GM18519 (cell line): ENCODE data around the gene LHFPL2.

Experiments used
- ATAC-seq: cut with Tn5 transposase; IDR thresholded peaks from one replicate; pipeline ENCODE4 v1.9.1; 2021; ENCODE audit warnings: mild to moderate bottlenecking, moderate library complexity; ENCODE audit not compliant: unreplicated experiment, low FRiP score

Gene LHFPL2

GRCh38 chr5:78576376-78576775, 72.2 kb downstream of the LHFPL2 start:
- no peak for ATAC-seq

GRCh38 chr5:78574731-78575161, 73.8 kb downstream of the LHFPL2 start:
- ATAC-seq, result peak; percentile 70

GRCh38 chr5:78574131-78574673, 74.4 kb downstream of the LHFPL2 start:
- no peak for ATAC-seq

GRCh38 chr5:78573318-78573717, 75.3 kb downstream of the LHFPL2 start:
- peak; percentile 43 for ATAC-seq

DNA sequence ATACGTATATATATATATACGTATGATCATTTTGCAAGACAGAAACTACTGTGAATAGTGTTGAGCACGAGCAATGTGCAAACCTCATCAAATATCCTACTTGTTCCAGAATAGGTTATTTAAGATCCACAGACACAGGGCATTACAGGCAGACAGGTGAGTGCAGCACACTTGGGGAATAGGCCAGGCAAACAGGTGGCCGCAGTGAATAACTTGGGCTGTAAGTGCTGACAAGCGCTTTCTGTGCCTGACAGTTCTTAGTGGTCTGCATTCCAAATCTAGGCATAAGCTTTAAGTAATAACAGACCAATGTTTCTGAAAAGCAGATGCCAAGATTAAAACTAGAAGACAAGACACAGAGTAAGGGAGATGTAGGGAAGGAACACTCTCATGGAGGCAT, 77.9 kb downstream of the LHFPL2 start:
- no peak for ATAC-seq

GRCh38 chr5:78569441-78569840, 79.1 kb downstream of the LHFPL2 start:
- no peak for ATAC-seq

DNA sequence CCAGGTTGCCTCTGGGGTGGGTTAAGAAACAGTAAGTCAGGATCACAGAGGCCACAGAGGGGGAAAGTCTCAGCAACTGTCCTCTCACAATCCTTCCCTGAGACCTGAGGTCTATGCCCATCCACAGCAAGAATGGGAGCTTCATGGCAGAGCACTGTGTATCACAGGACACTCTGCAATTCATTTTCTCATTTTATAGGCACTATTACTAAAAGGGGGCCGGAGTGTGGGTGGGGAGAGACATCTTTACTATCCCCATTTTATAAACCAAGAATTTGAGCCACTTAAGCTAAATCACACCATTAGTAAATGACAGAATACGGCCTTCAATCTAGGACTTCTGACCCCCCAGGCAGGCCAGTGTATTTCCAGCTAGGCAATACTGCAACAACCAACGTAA, 79.9 kb downstream of the LHFPL2 start:
- no peak for ATAC-seq

- no peak for ATAC-seq
These were observed 80.4 kb downstream of the LHFPL2 start for GRCh38 chr5:78568212-78568611.

DNA sequence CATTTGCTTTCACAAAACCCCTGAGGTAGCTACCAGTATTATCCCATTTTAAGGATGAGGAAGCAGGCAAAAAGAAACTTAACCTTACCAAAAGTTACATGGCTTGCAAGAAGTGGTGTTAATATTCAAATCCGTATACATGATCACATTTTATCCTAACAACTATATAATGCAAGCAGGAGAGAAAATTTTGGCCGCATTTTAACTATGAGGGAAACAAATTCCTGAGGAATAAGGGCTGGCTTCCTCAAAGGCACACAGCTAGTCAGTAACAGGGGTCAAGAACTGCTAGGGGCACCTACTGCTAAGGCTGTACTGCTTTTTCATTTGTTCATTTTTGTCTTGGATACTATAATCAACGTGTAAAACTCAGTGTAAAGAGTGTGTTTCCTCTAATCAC, 81.0 kb downstream of the LHFPL2 start:
- ATAC-seq, result no peak

GRCh38 chr5:78566747-78567425, 81.7 kb downstream of the LHFPL2 start:
- no peak for ATAC-seq

GRCh38 chr5:78565395-78565794, 83.2 kb downstream of the LHFPL2 start:
- ATAC-seq, result no peak

- no peak for ATAC-seq
These were observed 85.0 kb downstream of the LHFPL2 start for GRCh38 chr5:78563621-78564020.

DNA sequence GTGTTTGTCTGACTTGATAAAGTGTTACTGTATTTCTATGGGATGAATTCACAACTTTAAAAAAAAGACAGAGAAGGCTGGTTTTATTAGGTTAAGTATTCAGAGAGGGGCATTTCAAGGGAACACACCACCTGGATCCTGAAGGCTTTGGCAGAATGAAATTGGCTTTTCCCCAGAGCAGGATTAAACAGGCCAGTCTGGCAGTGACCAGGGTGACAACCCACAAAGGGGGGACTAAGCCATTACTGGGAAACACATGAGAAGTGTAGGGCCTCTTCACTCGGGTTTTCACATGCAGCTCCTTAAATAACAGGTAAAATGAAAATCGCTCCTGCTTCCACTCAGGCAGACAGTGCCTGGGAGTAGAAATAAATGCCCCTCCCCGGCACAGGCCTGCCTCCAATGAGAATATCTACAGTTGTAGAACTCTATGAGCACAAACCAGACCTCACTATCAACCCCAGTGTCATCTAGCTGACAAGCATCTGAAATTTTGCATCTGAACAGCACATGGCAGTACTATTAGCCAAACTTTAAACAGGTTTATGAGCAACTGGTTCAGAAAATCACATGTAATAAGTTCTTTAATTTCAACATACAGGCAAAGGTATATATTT, 85.8 kb downstream of the LHFPL2 start:
- ATAC-seq, result no peak

DNA sequence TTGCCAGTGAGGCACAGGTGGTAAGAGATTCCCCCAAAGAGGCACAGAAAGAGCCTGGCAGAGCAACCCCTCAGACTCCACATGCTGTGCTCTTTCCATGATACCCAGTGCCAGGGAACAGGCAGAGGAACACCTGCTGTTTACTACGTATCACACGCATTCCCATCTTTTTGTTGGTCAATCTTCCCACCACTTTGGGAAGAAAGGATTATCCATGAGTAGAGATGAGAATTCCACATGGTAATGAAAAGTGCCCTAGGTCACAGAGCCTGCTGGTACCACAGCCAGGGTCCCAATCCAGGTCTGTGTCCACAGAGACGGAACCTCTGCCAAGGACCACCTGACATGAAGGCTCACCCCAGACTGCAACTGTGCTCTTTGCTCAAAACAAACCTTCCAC, 86.6 kb downstream of the LHFPL2 start:
- no peak for ATAC-seq

DNA sequence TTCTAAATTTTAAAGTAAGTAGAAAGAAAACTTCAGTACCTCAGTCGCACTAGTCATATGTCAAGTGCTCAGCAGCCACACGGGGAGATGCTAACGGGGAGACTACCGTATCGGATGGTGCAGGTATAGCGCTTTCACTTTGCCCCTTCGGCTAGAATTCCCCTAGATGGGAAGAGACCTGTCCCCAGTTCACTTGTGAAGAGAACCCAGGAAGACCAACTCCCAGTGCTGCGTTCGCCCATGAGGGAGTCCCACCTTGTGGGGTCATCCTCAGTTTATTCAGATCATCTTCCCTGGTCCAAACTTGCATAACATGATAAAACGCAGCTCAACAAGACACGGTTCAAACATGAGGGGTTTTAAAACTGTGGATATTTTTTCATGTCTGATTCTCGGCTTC, 87.3 kb downstream of the LHFPL2 start:
- no peak for ATAC-seq

DNA sequence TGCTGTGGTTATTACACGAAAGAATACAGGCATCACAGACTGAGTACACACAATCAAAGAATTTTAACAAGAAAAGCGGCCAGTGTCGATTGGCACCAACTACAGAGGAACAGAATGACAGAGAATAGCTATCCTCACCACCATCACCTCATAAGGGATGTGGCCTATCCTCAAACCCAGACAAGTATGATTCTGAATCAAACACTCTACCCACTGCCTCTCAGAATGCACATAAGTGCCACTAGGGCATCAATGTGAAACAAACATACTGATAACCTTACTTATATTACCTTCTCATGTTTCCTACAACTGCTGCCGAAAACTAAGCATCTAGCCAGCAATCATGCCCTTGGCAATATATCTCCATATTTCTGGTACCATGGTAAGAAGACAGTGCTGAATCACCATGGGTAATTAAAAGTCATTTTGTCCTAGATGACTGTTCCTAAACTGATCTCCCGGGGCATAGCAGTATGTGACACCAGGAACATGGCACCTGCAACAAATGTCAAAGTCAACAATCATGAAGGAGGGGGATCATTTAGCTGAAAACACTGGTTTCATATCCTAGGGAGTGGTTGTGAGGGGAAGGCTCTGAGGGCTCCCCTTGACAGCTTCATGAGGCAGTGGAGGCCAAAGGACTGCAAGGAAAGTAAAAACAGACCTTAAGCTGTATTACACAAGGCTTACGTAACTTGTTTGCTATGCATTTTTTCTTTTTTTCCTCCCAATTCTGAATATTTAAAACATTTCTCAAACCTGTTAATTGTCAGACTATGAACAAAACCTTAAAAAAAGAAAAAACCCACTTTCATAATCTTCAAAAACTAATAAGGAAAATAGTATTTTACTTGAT, 88.3 kb downstream of the LHFPL2 start:
- ATAC-seq, result no peak

- no peak for ATAC-seq
These were observed 91.0 kb downstream of the LHFPL2 start for GRCh38 chr5:78557601-78558000.

DNA sequence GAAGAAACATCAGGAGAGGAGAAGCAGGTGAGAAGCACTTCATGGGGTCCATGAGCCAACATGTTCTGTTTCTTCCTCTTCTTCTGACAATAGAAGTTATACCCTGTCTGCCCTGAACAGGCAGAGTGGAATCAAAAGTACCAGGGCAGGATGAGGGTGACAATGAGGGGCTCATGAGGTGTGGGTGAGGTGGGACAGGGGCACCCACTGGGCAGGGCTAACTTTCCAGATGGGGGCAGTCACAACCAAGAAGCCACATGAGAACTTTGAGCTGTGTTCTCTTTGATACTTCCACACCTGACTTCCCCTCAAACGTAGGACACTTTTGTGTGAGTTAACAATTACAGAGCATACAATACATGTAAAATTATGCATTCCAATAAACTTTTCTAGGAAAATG, 92.7 kb downstream of the LHFPL2 start:
- no peak for ATAC-seq

DNA sequence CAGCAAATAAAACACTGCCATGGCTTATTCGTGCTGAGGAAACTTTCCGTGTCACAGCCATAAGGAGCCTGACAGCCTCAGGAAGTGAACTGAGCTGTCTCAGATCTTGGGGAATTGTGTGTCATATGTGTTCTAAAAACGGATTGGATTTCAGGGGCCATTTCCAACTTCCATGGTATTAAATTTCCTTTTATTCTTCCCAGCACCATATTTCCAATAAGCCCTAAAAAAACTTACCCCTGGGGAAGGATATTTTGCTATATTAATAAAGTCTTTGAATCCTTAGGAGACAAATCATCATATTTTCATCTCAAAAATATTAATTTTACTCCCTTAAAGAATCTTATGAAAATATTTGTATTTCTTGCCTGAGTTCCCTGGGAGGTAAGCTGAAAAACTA, 93.9 kb downstream of the LHFPL2 start:
- no peak for ATAC-seq

GRCh38 chr5:78553580-78554353, 94.8 kb downstream of the LHFPL2 start:
- no peak for ATAC-seq
